Colonic mucosa (tissue), 4 donors: ENCODE measurements around the gene HES4. TPM values are rescaled to one million over a fixed set of nuclear protein-coding genes. Genes with fewer than 3 reads are reported as not detected.
A peak's percentile ranks its signal among the peaks of the same experiment; 100 is the strongest.

ENCODE experiments used
- DNase-seq: peaks from one replicate; pipeline ENCODE4 v3.0.0-alpha.2; 2020
- H3K27ac ChIP-seq: fragments of 200-600 bp; one replicate; pipeline ENCODE4 v1.8.0; 2021
- H3K27me3 ChIP-seq: fragments of 200-600 bp; one replicate; pipeline ENCODE4 v1.8.0; 2021
- H3K36me3 ChIP-seq: fragments of 200-600 bp; one replicate; pipeline ENCODE4 v1.8.0; 2021
- H3K4me1 ChIP-seq: fragments of 200-600 bp; one replicate; pipeline ENCODE4 v1.8.0; 2021; ENCODE audit warnings: mild to moderate bottlenecking
- H3K4me3 ChIP-seq: fragments of 200-600 bp; one replicate; pipeline ENCODE4 v1.8.0; 2021
- H3K9ac ChIP-seq, 2 donors: one replicate each; pipeline ENCODE4 v1.7.0; 2013; ENCODE audit warnings: control low read depth in 2 of 2, low read depth in 2 of 2, low read length in 2 of 2
- H3K9me3 ChIP-seq: fragments of 200-600 bp; one replicate; pipeline ENCODE4 v1.8.0; 2021
- CTCF ChIP-seq: fragments of 200-600 bp; IDR thresholded peaks from one replicate; pipeline ENCODE4 v1.8.0; 2022; ENCODE audit warnings: antibody characterized with exemption, mild to moderate bottlenecking
- intact Hi-C: fragments of 100-400 bp; cut with DNase I; formaldehyde crosslinking; loops from one replicate; pipeline ENCODE4 v1.14.1; 2022
- total RNA-seq, 2 donors: library from RNA; stranded (reverse); fragmentation: NEBNext Ultra II Directional in 1 of 2; extraction: Animal tissue kit (Norgen Biotek cat#: 25700) in 1 of 2; gene quantifications; one replicate each; pipeline ENCODE4 v1.2.1, GENCODE V29; 2021
- donor health status: healthy.
- donor health status: DM: no; HTN: no; CAD: no.
- donor health status: DM: no; HTN: no; CAD: no.

HES4 gene
- total RNA-seq, 2 donors from 2014 or later = 30.5 to 47.3 TPM

DNA sequence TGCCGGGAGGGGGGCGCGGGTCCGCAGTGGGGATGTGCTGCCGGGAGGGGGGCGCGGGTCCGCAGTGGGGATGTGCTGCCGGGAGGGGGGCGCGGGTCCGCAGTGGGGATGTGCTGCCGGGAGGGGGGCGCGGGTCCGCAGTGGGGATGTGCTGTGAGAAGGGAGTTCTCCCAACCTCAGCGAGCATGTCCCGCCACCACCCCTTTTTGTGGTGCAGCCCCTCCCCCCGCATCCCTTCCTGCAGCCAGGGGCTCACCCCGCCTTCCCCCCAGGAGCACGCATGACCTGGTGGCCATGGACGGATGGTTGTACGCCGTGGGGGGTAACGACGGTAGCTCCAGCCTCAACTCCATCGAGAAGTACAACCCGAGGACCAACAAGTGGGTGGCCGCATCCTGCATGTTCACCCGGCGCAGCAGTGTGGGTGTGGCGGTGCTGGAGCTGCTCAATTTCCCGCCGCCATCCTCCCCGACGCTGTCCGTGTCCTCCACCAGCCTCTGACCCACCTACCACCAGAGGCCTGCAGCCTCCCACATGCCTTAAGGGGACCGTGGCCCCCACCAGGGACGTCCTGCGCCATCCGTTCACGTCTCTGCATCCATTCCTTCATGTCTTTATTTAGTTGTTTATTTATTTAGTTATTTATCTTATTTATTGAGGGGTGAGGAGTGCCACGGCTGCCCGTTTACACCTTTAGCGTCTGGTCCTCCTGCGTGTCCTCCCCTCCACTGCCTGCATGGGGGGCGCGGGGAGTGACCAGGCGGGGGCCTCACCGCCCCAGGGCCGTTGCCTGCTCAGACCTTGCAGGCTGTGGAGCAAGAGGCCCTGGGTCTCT, 35.0 kb downstream of the HES4 start:
- H3K4me3 ChIP-seq = no peak overlapping the region
- no peaks in the 10 kb centered on the region for H3K36me3 ChIP-seq
- H3K9ac ChIP-seq = no peak overlapping the region
- H3K4me1 ChIP-seq = peaks cover 12% of the 10 kb centered on the region
- no peak for DNase-seq
- intact Hi-C loops = no loop called here
- H3K9me3 ChIP-seq = no peaks in the 10 kb centered on the region
- TF ChIP-seq CTCF = no peak
- H3K27me3 ChIP-seq = peaks cover 13% of the 10 kb centered on the region
- no peak overlapping the region for H3K27ac ChIP-seq

DNA sequence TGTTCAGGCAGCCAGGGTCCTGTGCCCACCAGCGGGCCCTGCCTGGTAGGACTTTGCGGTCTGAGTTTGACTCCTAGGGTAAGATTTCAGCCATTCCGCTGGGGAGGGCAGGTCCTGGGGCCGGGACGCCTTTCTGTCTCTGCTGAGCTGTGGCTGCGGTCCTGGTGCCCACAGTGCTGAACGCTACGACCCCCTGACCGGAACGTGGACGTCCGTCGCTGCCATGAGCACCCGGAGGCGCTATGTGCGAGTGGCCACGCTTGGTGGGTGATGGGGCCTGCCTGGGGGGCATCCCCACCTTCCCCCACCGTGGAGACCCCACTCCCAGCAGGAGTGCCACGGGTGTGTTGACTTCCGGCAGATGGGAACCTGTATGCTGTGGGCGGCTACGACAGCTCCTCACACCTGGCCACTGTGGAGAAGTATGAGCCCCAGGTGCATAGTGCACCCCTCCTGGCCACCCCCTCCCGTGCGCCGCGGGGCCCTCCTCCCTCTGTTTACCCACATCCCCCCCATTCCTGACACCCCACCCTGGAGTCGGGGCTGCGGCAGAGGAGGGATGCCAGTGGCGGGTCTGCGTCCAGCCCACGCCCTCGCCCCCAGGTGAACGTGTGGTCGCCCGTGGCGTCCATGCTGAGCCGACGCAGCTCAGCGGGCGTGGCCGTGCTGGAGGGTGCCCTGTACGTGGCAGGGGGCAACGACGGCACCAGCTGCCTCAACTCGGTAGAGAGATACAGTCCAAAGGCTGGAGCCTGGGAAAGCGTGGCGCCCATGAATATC, 36.0 kb downstream of the HES4 start:
- peaks cover 13% of the 10 kb centered on the region for H3K27me3 ChIP-seq
- TF ChIP-seq CTCF = no peak
- no peak overlapping the region for H3K4me3 ChIP-seq
- H3K9ac ChIP-seq = no peak overlapping the region
- H3K9me3 ChIP-seq = no peaks in the 10 kb centered on the region
- H3K4me1 ChIP-seq = peaks cover 12% of the 10 kb centered on the region
- no peak for DNase-seq
- H3K27ac ChIP-seq = no peak overlapping the region
- H3K36me3 ChIP-seq = no peaks in the 10 kb centered on the region
- intact Hi-C loops = no loop called here

DNA sequence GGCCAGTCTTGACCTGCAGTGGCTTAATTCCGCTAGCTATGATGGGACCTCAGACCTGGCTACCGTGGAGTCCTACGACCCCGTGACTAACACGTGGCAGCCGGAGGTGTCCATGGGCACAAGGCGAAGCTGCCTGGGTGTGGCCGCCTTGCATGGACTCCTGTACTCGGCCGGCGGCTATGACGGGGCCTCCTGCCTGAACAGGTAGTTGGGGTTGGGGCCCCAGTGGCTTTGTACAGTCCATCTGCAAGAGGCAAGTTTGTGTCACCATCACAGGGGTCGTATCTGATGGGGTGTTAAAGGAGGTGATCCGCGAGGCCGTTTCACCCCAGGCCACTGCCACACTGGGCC, 36.6 kb downstream of the HES4 start:
- no peak overlapping the region for H3K9ac ChIP-seq
- no peaks in the 10 kb centered on the region for H3K36me3 ChIP-seq
- H3K27ac ChIP-seq = no peak overlapping the region
- no peaks in the 10 kb centered on the region for H3K9me3 ChIP-seq
- no peak for DNase-seq
- intact Hi-C loops = no loop called here
- no peak for TF ChIP-seq CTCF
- no peak overlapping the region for H3K4me3 ChIP-seq
- H3K4me1 ChIP-seq = peaks cover 12% of the 10 kb centered on the region
- peaks cover 8% of the 10 kb centered on the region for H3K27me3 ChIP-seq

DNA sequence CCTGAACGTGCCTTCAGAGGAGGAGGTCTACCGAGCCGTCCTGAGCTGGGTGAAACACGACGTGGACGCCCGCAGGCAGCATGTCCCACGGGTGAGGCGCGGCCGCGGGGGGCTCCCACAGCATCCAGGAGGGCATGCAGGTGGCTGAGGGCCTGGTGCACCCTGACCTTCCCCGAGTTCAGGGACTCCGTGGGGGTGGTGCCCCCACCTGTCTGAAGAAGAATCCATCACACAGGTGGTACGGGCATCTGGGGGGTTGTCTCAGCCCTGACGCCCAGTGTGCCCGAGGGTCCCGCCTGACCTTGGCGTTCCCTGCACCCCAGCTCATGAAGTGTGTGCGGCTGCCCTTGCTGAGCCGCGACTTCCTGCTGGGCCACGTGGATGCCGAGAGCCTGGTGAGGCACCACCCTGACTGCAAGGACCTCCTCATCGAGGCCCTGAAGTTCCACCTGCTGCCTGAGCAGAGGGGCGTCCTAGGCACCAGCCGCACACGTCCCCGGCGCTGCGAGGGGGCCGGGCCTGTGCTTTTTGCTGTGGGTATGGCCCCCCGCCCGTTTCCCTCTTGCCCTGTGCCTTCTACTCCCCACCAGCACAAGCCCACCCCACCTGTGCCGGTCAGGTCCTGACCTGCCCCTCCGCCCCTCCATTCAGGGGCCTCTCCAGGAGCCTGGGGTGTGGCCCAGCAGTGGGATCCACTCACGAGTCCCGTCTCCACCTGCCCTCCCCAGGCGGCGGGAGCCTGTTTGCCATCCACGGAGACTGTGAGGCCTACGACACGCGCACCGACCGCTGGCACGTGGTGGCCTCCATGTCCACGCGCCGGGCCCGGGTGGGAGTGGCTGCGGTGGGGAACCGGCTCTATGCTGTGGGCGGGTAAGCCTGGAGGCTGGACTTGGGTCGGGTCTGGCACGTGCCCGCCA, 37.3 kb downstream of the HES4 start:
- H3K4me3 ChIP-seq = no peak overlapping the region
- no peaks in the 10 kb centered on the region for H3K9me3 ChIP-seq
- no peaks in the 10 kb centered on the region for H3K36me3 ChIP-seq
- intact Hi-C loops = no loop called here
- H3K9ac ChIP-seq = no peak overlapping the region
- H3K27me3 ChIP-seq = peaks cover 2% of the 10 kb centered on the region
- DNase-seq = no peak
- peaks cover 12% of the 10 kb centered on the region for H3K4me1 ChIP-seq
- no peak for TF ChIP-seq CTCF
- no peak overlapping the region for H3K27ac ChIP-seq

- Histone ChIP-seq H3K9ac (peak overlapping the region in 1 of 2 donors; percentile 74), H3K27ac (no peak overlapping the region), H3K27me3 (no peaks in the 10 kb centered on the region), H3K9me3 (no peaks in the 10 kb centered on the region), H3K4me3 (peak overlapping the region; percentile 64), H3K4me1 (peaks cover 5% of the 10 kb centered on the region), H3K36me3 (no peaks in the 10 kb centered on the region)
- no peak for TF ChIP-seq CTCF
- DNase-seq = no peak
- intact Hi-C loops = no loop called here
Measured at GRCh38 chr1:961132-961669, 38.7 kb downstream of the HES4 start.
